Kidney epithelial cell (primary cell): Measurements from ENCODE around the gene ROR1. TPM values are rescaled to one million over a fixed set of nuclear protein-coding genes. Genes with fewer than 3 reads are reported as not detected.

Source experiments
- DNase-seq: peaks from one replicate; pipeline ENCODE4 v3.0.0-alpha.2; 2010; ENCODE audit warnings: low read depth
- H3K27me3 ChIP-seq: 2 replicates; pipeline ENCODE4 v1.6.0; 2011; ENCODE audit warnings: low read length; ENCODE audit not compliant: control insufficient read depth, insufficient read depth
- H3K36me3 ChIP-seq: 2 replicates; pipeline ENCODE4 v1.5.1; 2011; ENCODE audit warnings: low read length; ENCODE audit not compliant: control insufficient read depth, insufficient read depth
- H3K4me3 ChIP-seq: 2 replicates; pipeline ENCODE4 v1.5.1; 2011; ENCODE audit warnings: low read depth, mild to moderate bottlenecking, control low read depth, low read length
- CTCF ChIP-seq: IDR thresholded peaks from 2 replicates; pipeline ENCODE4 v1.5.1; 2011; ENCODE audit warnings: mild to moderate bottlenecking, moderate library complexity, low read length, control low read depth, inconsistent platforms; ENCODE audit not compliant: insufficient read depth, poor library complexity, severe bottlenecking
- total RNA-seq: library from RNA; depleted of rRNA; stranded (reverse); fragments of >200 nt; gene quantifications from 2 replicates; pipeline ENCODE4 v1.2.3, GENCODE V29; 2015

The ROR1 gene
- total RNA-seq, 1 donor from 2014 or later = 21.5 TPM

GRCh38 chr1:63920154-63921117 lies 146.6 kb downstream of the ROR1 start:
- DNase-seq = peak; percentile 64
- no peak overlapping the region for H3K4me3 ChIP-seq
- H3K27me3 ChIP-seq = no peaks in the 10 kb centered on the region
- TF ChIP-seq CTCF = peak; percentile 36
- H3K36me3 ChIP-seq = no peaks in the 10 kb centered on the region

DNA sequence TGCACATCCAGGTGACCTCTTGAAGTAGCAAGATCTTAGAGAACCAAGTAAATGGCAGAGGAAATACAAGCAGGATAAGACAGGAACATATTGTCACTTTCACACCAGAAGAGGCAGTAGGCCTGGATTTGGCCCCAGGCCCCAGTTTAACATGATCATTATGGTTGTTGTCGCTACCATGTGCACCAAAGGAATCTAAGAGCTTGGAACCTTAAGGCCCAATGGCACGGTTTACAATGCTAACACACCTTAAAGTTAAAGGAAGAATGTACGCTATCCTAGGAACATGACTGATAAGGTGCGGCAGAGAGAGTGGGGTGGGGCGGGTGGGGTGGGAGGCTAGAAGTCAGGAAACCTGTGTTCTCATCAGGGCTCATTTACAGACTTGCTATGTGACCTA lies 147.5 kb downstream of the ROR1 start:
- Histone ChIP-seq H3K27me3 (no peaks in the 10 kb centered on the region), H3K4me3 (no peak overlapping the region), H3K36me3 (no peaks in the 10 kb centered on the region)
- DNase-seq = no peak
- TF ChIP-seq CTCF = no peak

GRCh38 chr1:63921802-63922201 lies 148.0 kb downstream of the ROR1 start:
- no peak overlapping the region for H3K4me3 ChIP-seq
- DNase-seq = no peak
- TF ChIP-seq CTCF = no peak
- H3K27me3 ChIP-seq = no peaks in the 10 kb centered on the region
- no peaks in the 10 kb centered on the region for H3K36me3 ChIP-seq

DNA sequence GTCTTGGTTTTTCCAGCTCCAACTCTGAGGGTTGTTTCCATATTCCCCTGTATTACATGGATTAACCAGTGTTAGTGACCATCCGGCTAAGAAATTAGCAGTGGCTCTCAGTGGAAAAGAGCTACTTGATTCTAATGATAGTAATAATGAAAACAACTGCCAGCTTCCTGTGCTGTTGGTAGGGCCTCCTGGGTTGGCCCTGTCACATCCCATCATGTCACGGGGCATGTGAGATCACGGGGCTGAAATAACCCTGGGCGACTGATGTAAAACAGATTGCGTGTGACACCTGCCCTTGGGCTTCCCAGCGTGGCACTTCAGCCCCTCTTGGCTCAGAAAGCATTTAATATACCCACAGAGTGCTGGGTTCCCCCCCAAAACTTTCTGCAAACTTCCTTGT lies 149.0 kb downstream of the ROR1 start:
- TF ChIP-seq CTCF = no peak

GRCh38 chr1:63923302-63923701 lies 149.5 kb downstream of the ROR1 start:
- Histone ChIP-seq H3K36me3 (no peaks in the 10 kb centered on the region), H3K27me3 (no peaks in the 10 kb centered on the region), H3K4me3 (no peak overlapping the region)
- no peak for TF ChIP-seq CTCF
- DNase-seq = no peak

More for the DNA sequence above, 149.0 kb downstream of the ROR1 start:
- no peak for DNase-seq
- H3K27me3 ChIP-seq = no peaks in the 10 kb centered on the region
- H3K4me3 ChIP-seq = no peak overlapping the region
- no peaks in the 10 kb centered on the region for H3K36me3 ChIP-seq
